Esophagus muscularis mucosa (tissue), 4 donors: ENCODE data around the gene AIDA. TPM values are rescaled to one million over a fixed set of nuclear protein-coding genes. Genes with fewer than 3 reads are reported as not detected.

Source experiments
- DNase-seq: peaks from one replicate; pipeline ENCODE4 v3.0.0-alpha.2; 2017; ENCODE audit errors: extremely low spot score
- H3K27ac ChIP-seq, 4 donors: fragments of 200-600 bp; sonication (generic); replicated peaks in 1 of 4; 1 replicate in 3 of 4; 2 replicates in 1 of 4; pipeline ENCODE4 v1.5.1; 2016 to 2019; ENCODE audit warnings: mild to moderate bottlenecking in 1 of 4
- H3K27me3 ChIP-seq, 4 donors: fragments of 200-600 bp; sonication (generic); one replicate each; pipeline versions ENCODE4 v1.5.1 to v1.6.0; 2016 to 2019
- H3K36me3 ChIP-seq, 4 donors: fragments of 200-600 bp; sonication (generic); one replicate each; pipeline ENCODE4 v1.5.1; 2016 to 2019
- H3K4me1 ChIP-seq, 4 donors: fragments of 200-600 bp; sonication (generic); one replicate each; pipeline ENCODE4 v1.5.1; 2016 to 2019
- H3K4me3 ChIP-seq, 4 donors: fragments of 200-600 bp; sonication (generic); 1 replicate in 2 of 4; 2 replicates in 2 of 4; pipeline ENCODE4 v1.5.1; 2016 to 2019; ENCODE audit warnings: mild to moderate bottlenecking in 4 of 4, moderate library complexity in 1 of 4
- H3K9me3 ChIP-seq, 4 donors: fragments of 200-600 bp; sonication (generic); 1 replicate in 3 of 4; 2 replicates in 1 of 4; pipeline ENCODE4 v1.5.1; 2016 to 2019
- EP300 ChIP-seq: sonication (generic); formaldehyde crosslinking; IDR thresholded peaks from one replicate; pipeline ENCODE4 v1.6.1; 2017; ENCODE audit warnings: antibody characterized with exemption
- POLR2A ChIP-seq: fragments of 450-650 bp; IDR thresholded peaks from one replicate; pipeline ENCODE4 v1.6.1; 2017; ENCODE audit warnings: antibody characterized with exemption, moderate library complexity, mild to moderate bottlenecking, low read depth
- POLR2AphosphoS5 ChIP-seq, 2 donors: sonication (generic); formaldehyde crosslinking; IDR thresholded peaks; one replicate each; pipeline ENCODE4 v1.6.1; 2017; ENCODE audit warnings: antibody characterized with exemption in 2 of 2
- WGBS: methylation state at CpG from one replicate; pipeline ENCODE4 v1.1.5; 2018; 5-methylcytosine and 5-hydroxymethylcytosine counted together
- intact Hi-C: fragments of 100-400 bp; cut with DNase I; formaldehyde crosslinking; loops from one replicate; pipeline ENCODE4 v1.15.1; 2023
- total RNA-seq, 4 donors: library from RNA; depleted of rRNA; stranded (reverse); fragments of >200 nt; gene quantifications; one replicate each; pipeline versions ENCODE4 v1.1.0 to v1.2.1, GENCODE V29; 2016
- TF ChIP-seq, protein P1 (sequence below), 3 experiments: fragments of 200-600 bp in 2 of 3; fragments of 450-650 bp in 1 of 3; sonication (generic) in 2 of 3; IDR thresholded peaks; one replicate each; pipeline ENCODE4 v1.5.1; 2017 to 2019; ENCODE audit warnings: antibody characterized with exemption in 3 of 3, mild to moderate bottlenecking in 2 of 3, moderate library complexity in 1 of 3

The AIDA gene, protein sequence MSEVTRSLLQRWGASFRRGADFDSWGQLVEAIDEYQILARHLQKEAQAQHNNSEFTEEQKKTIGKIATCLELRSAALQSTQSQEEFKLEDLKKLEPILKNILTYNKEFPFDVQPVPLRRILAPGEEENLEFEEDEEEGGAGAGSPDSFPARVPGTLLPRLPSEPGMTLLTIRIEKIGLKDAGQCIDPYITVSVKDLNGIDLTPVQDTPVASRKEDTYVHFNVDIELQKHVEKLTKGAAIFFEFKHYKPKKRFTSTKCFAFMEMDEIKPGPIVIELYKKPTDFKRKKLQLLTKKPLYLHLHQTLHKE
- 100 to 1,000 TPM in 2 of 4 donors, 10 to 100 TPM in 2; 94.3 to 120 (median 99.8) TPM for total RNA-seq

GRCh38 chr1:222712253-222713090 is at the start of gene AIDA, which contains the start of gene BROX:
AIDA (minus strand) TSS chr1:222712491; CDS start chr1:222712317, 174 bp downstream.
BROX (plus strand) TSS chr1:222712564; CDS start chr1:222715700, 3,136 bp downstream.
- peaks cover 14 to 46% (median 39%) of the 10 kb centered on the region in 4 donors for H3K4me1 ChIP-seq
- no peaks in the 10 kb centered on the region for H3K27me3 ChIP-seq
- WGBS: 1% methylated on average over 27 of the region's 62 CpGs
- intact Hi-C loops: loop anchor here (10.0 kb wide), 1 partner anchor 68 kb away; no protein-coding TSS in a partner anchor
- DNase-seq: peak; percentile 98
- H3K9me3 ChIP-seq: no peaks in the 10 kb centered on the region
- peak within 1 kb of the TSS; percentile 92 to 98 (median 96) for H3K27ac ChIP-seq
- peaks cover 0 to 25% (median 16%) of the 10 kb centered on the region in 4 donors for H3K36me3 ChIP-seq
- peak within 1 kb of the TSS; percentile 68 to 96 (median 78) for H3K4me3 ChIP-seq
- TF ChIP-seq, protein P1, sequence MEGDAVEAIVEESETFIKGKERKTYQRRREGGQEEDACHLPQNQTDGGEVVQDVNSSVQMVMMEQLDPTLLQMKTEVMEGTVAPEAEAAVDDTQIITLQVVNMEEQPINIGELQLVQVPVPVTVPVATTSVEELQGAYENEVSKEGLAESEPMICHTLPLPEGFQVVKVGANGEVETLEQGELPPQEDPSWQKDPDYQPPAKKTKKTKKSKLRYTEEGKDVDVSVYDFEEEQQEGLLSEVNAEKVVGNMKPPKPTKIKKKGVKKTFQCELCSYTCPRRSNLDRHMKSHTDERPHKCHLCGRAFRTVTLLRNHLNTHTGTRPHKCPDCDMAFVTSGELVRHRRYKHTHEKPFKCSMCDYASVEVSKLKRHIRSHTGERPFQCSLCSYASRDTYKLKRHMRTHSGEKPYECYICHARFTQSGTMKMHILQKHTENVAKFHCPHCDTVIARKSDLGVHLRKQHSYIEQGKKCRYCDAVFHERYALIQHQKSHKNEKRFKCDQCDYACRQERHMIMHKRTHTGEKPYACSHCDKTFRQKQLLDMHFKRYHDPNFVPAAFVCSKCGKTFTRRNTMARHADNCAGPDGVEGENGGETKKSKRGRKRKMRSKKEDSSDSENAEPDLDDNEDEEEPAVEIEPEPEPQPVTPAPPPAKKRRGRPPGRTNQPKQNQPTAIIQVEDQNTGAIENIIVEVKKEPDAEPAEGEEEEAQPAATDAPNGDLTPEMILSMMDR (IDR thresholded peaks at IDR 0.05): peak in 1 of 3 experiments; percentile 7
- peak in 1 of 2 donors; percentile 82 for TF ChIP-seq POLR2AphosphoS5 (IDR thresholded peaks at IDR 0.05)
- no peak for TF ChIP-seq POLR2A

- Histone ChIP-seq H3K9me3 (no peaks in the 10 kb centered on the region), H3K27me3 (no peaks in the 10 kb centered on the region), H3K4me1 (peaks cover 0 to 6% (median 0%) of the 10 kb centered on the region in 4 donors), H3K4me3 (no peak overlapping the region), H3K27ac (no peak overlapping the region), H3K36me3 (no peaks in the 10 kb centered on the region)
- intact Hi-C loops: no loop called here
- TF ChIP-seq, protein P1 (IDR thresholded peaks at IDR 0.05): no peak
- TF ChIP-seq POLR2AphosphoS5 (IDR thresholded peaks at IDR 0.05) (no peak), POLR2A (no peak), EP300 (no peak)
- no peak for DNase-seq
- WGBS: 93% methylated on average over 1 of the region's 1 CpG
These were observed 48.8 kb upstream of the AIDA start for GRCh38 chr1:222761083-222761482.

- Histone ChIP-seq H3K36me3 (no peaks in the 10 kb centered on the region), H3K27ac (no peak overlapping the region), H3K4me1 (peaks cover 0 to 6% (median 0%) of the 10 kb centered on the region in 4 donors), H3K4me3 (no peak overlapping the region), H3K27me3 (no peaks in the 10 kb centered on the region), H3K9me3 (no peaks in the 10 kb centered on the region)
- TF ChIP-seq POLR2AphosphoS5 (IDR thresholded peaks at IDR 0.05) (no peak), EP300 (no peak), POLR2A (no peak)
- TF ChIP-seq, protein P1 (IDR thresholded peaks at IDR 0.05): no peak
- 80% methylated on average over 5 of the region's 5 CpGs for WGBS
- no peak for DNase-seq
- intact Hi-C loops: no loop called here
These were observed 47.3 kb upstream of the AIDA start for GRCh38 chr1:222759451-222760035.

GRCh38 chr1:222757646-222758268 is 45.5 kb upstream of the AIDA start:
- WGBS: 54% methylated on average over 10 of the region's 10 CpGs
- Histone ChIP-seq H3K27me3 (no peaks in the 10 kb centered on the region), H3K27ac (peak overlapping the region in 3 of 4 donors; percentile 47 to 75 (median 56)), H3K4me3 (no peak overlapping the region), H3K4me1 (peaks cover 0 to 6% (median 0%) of the 10 kb centered on the region in 4 donors), H3K9me3 (no peaks in the 10 kb centered on the region), H3K36me3 (no peaks in the 10 kb centered on the region)
- no peak for DNase-seq
- intact Hi-C loops: no loop called here
- TF ChIP-seq POLR2A (no peak), POLR2AphosphoS5 (IDR thresholded peaks at IDR 0.05) (peak; percentile 51 to 65), EP300 (peak; percentile 49)
